ENCODE results near the gene ARHGAP6. TPM values are rescaled to one million over a fixed set of nuclear protein-coding genes. Genes with fewer than 3 reads are reported as not detected.
A peak's percentile ranks its signal among the peaks of the same experiment; 100 is the strongest.

ARHGAP6 gene
- total RNA-seq, 1 experiment from 2014 or later: not detected

DNA sequence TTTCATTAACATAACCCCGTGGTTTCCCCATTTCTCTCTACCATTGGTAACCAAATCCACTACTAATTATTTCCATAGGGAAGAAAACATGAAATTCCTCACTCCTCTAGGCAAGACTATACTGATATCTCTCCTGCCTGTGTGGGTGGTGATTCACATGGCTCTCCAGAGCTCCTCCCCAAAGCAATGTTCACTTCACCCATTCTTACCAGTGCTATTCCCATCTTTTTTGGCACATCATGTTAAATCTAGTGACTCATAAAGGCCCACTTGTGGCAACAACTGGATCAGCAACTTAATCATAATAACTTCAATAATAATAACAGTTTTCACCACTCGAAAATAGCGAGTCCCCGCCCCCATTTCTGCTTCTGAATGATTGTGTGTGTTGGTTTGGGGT lies 560.6 kb downstream of the ARHGAP6 start:
- Histone ChIP-seq H3K27ac (ENCODE audit: low read length) (no peak overlapping the region), H3K4me1 (ENCODE audit: low read length) (peaks cover 3% of the 10 kb centered on the region), H3K4me2 (ENCODE audit: low read depth, low read length, poor library complexity, severe bottlenecking) (no peak overlapping the region), H3K79me2 (ENCODE audit: low read length) (peaks cover 5% of the 10 kb centered on the region; the same call in 1 of the 2 replicates), H4K20me1 (ENCODE audit: insufficient read depth, low read depth, low read length) (no peaks in the 10 kb centered on the region), H3K4me3 (ENCODE audit: low read length) (no peak overlapping the region), H3K9ac (ENCODE audit: low read length) (no peak overlapping the region), H2AFZ (ENCODE audit: low read length) (no peak overlapping the region), H3K9me3 (ENCODE audit: low read length) (peaks cover 6% of the 10 kb centered on the region), H3K36me3 (ENCODE audit: insufficient read depth, low read length) (no peaks in the 10 kb centered on the region), H3K27me3 (ENCODE audit: low read length) (no peaks in the 10 kb centered on the region), H3K9me2 (replicated peaks; ENCODE audit: insufficient read depth, low read length) (no peaks in the 10 kb centered on the region)
- DNase-seq: no peak

DNA sequence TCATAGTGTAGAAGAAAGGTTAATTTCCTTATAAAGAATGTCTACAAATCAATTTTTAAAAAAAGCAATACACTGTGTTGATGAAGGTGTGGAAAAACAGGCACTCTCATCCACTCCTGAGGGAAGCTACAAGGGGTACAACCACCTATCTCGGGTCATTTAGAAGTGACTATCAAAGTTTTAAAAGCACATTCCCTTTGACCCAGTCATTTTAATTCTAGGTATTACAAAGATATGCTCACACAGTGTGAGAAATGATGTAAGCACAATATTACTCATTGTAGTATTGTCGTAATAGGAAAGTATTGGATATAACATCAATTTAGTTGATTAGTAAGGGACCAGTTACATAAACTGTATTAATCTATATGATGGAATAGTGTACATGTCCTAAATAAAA lies 562.0 kb downstream of the ARHGAP6 start:
- Histone ChIP-seq H3K27ac (ENCODE audit: low read length) (no peak overlapping the region), H3K27me3 (ENCODE audit: low read length) (no peaks in the 10 kb centered on the region), H4K20me1 (ENCODE audit: insufficient read depth, low read depth, low read length) (no peaks in the 10 kb centered on the region), H3K36me3 (ENCODE audit: insufficient read depth, low read length) (no peaks in the 10 kb centered on the region), H3K4me2 (ENCODE audit: low read depth, low read length, poor library complexity, severe bottlenecking) (no peak overlapping the region), H3K9me2 (replicated peaks; ENCODE audit: insufficient read depth, low read length) (no peaks in the 10 kb centered on the region), H3K9me3 (ENCODE audit: low read length) (no peaks in the 10 kb centered on the region), H3K79me2 (ENCODE audit: low read length) (no peaks in the 10 kb centered on the region), H3K4me3 (ENCODE audit: low read length) (no peak overlapping the region), H3K9ac (ENCODE audit: low read length) (no peak overlapping the region), H2AFZ (ENCODE audit: low read length) (no peak overlapping the region), H3K4me1 (ENCODE audit: low read length) (no peaks in the 10 kb centered on the region)
- DNase-seq: no peak

DNA sequence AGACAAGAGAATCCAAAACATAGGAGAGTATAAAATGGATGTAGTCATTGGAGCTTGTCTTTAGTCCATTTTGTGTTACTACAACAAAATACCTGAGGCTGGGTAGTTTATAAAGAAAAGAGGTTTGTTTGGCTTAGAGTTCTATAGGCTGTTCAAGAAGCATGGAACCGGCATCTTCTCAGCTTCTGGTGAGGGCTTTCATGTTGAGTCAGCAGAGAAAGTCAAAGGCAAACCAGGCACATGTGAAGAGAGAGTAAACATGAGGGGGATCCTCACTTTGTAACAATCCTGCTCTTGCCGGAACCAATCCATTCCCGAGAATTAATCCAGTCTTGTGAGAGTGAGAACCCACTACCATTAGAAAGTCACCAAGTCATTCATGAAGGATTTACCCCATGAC lies 562.7 kb downstream of the ARHGAP6 start:
- Histone ChIP-seq H3K27ac (ENCODE audit: low read length) (no peak overlapping the region), H3K4me1 (ENCODE audit: low read length) (no peaks in the 10 kb centered on the region), H3K79me2 (ENCODE audit: low read length) (no peaks in the 10 kb centered on the region), H4K20me1 (ENCODE audit: insufficient read depth, low read depth, low read length) (no peaks in the 10 kb centered on the region), H3K9ac (ENCODE audit: low read length) (no peak overlapping the region), H3K4me3 (ENCODE audit: low read length) (no peak overlapping the region), H3K27me3 (ENCODE audit: low read length) (no peaks in the 10 kb centered on the region), H2AFZ (ENCODE audit: low read length) (no peak overlapping the region), H3K4me2 (ENCODE audit: low read depth, low read length, poor library complexity, severe bottlenecking) (no peak overlapping the region), H3K36me3 (ENCODE audit: insufficient read depth, low read length) (no peaks in the 10 kb centered on the region), H3K9me3 (ENCODE audit: low read length) (no peaks in the 10 kb centered on the region), H3K9me2 (replicated peaks; ENCODE audit: insufficient read depth, low read length) (no peaks in the 10 kb centered on the region)
- peak; percentile 11 for DNase-seq

DNA sequence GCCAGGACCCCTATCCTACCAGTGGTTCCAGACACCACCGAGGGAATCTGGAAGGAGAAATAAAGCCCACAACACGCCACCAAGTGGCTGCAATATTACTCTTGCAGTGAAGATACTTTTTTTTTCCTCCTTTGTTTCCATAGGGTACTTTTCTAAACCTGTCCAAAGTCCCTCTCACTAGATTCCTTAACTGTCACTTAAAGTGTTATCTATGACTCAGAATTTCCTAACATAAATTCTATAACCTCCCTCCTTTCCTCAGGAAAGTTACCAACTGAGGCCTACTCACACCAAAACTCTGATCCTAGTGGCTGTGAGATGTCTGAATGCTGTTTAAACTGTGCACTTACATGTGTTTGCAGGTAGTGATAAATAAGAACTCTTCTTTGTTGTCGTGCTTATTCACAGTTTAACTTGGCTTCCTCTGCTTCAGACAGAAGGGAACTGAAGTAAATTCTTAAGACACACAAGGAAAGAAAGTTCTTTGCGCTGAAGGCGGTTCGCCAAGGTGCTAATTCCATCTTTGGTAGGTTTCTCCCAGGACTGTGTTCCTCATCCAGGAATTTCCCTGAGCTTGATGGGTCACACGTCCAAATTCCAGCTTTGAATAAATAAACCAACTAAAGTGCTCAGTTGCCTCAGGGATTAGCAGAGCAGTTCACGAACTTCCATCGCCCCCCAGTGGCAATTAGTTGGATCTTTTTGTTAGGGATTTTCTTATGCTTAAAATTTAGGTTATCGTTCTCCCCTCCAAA lies 565.3 kb downstream of the ARHGAP6 start:
- H3K27ac ChIP-seq (ENCODE audit: low read length): no peak overlapping the region
- H3K27me3 ChIP-seq (ENCODE audit: low read length): no peaks in the 10 kb centered on the region
- no peak overlapping the region for H3K4me2 ChIP-seq (ENCODE audit: low read depth, low read length, poor library complexity, severe bottlenecking)
- no peak overlapping the region for H3K9ac ChIP-seq (ENCODE audit: low read length)
- H2AFZ ChIP-seq (ENCODE audit: low read length): no peak overlapping the region
- no peak overlapping the region for H3K4me3 ChIP-seq (ENCODE audit: low read length)
- H3K9me3 ChIP-seq (ENCODE audit: low read length): no peaks in the 10 kb centered on the region
- H3K36me3 ChIP-seq (ENCODE audit: insufficient read depth, low read length): no peaks in the 10 kb centered on the region
- no peaks in the 10 kb centered on the region for H4K20me1 ChIP-seq (ENCODE audit: insufficient read depth, low read depth, low read length)
- H3K79me2 ChIP-seq (ENCODE audit: low read length): no peaks in the 10 kb centered on the region
- DNase-seq: peak; percentile 70
- no peaks in the 10 kb centered on the region for H3K9me2 ChIP-seq (replicated peaks; ENCODE audit: insufficient read depth, low read length)
- no peaks in the 10 kb centered on the region for H3K4me1 ChIP-seq (ENCODE audit: low read length)

DNA sequence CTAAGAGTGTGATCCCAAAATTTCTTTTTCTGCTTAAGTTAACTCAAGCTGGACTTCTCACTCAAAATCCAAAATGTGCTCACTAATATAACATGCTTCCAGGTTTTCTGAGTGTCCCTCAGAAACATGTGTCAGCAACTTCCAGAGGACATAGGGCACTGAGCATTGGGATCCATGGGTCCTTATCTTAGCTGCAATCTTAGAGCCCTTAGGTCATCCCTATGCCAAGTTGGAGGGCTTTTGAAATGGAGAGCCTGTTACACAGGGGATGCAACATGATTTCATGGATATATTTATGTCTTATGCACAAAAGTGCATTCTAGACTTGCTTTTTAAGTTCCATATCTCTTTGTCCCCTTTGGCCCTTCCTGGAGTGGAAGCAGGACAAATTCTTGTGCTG lies 566.3 kb downstream of the ARHGAP6 start:
- H3K4me1 ChIP-seq (ENCODE audit: low read length): no peaks in the 10 kb centered on the region
- DNase-seq: peak; percentile 14
- H3K27me3 ChIP-seq (ENCODE audit: low read length): no peaks in the 10 kb centered on the region
- H3K27ac ChIP-seq (ENCODE audit: low read length): no peak overlapping the region
- H3K9me2 ChIP-seq (replicated peaks; ENCODE audit: insufficient read depth, low read length): no peaks in the 10 kb centered on the region
- no peaks in the 10 kb centered on the region for H3K36me3 ChIP-seq (ENCODE audit: insufficient read depth, low read length)
- no peaks in the 10 kb centered on the region for H4K20me1 ChIP-seq (ENCODE audit: insufficient read depth, low read depth, low read length)
- no peaks in the 10 kb centered on the region for H3K9me3 ChIP-seq (ENCODE audit: low read length)
- no peak overlapping the region for H3K4me3 ChIP-seq (ENCODE audit: low read length)
- no peaks in the 10 kb centered on the region for H3K79me2 ChIP-seq (ENCODE audit: low read length)
- H2AFZ ChIP-seq (ENCODE audit: low read length): no peak overlapping the region
- H3K9ac ChIP-seq (ENCODE audit: low read length): no peak overlapping the region
- H3K4me2 ChIP-seq (ENCODE audit: low read depth, low read length, poor library complexity, severe bottlenecking): no peak overlapping the region

DNA sequence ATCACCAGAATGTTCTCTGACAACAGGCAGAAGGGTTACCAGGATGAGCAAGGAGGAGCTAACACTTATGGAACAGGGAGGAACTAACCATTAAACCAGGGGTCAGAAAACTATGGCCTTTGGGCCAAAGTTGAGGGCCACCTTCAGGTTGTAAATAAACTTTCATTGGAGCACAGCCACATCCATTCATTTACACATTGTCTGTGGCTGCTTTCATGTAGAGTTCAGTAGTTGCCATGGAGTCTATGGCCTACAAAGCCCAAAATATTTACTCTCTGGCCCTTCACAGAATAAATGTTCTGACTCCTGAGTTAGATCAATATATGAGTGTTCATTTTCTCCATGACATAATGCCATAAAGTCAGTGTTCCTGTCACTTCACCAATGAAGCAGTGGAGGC lies 567.8 kb downstream of the ARHGAP6 start:
- H3K4me2 ChIP-seq (ENCODE audit: low read depth, low read length, poor library complexity, severe bottlenecking): no peak overlapping the region
- H3K36me3 ChIP-seq (ENCODE audit: insufficient read depth, low read length): no peaks in the 10 kb centered on the region
- H3K79me2 ChIP-seq (ENCODE audit: low read length): no peaks in the 10 kb centered on the region
- H2AFZ ChIP-seq (ENCODE audit: low read length): no peak overlapping the region
- H3K9me3 ChIP-seq (ENCODE audit: low read length): no peaks in the 10 kb centered on the region
- DNase-seq: no peak
- no peak overlapping the region for H3K27ac ChIP-seq (ENCODE audit: low read length)
- H3K9me2 ChIP-seq (replicated peaks; ENCODE audit: insufficient read depth, low read length): no peaks in the 10 kb centered on the region
- H3K4me3 ChIP-seq (ENCODE audit: low read length): no peak overlapping the region
- no peaks in the 10 kb centered on the region for H3K27me3 ChIP-seq (ENCODE audit: low read length)
- no peak overlapping the region for H3K9ac ChIP-seq (ENCODE audit: low read length)
- H3K4me1 ChIP-seq (ENCODE audit: low read length): no peaks in the 10 kb centered on the region
- no peaks in the 10 kb centered on the region for H4K20me1 ChIP-seq (ENCODE audit: insufficient read depth, low read depth, low read length)

DNA sequence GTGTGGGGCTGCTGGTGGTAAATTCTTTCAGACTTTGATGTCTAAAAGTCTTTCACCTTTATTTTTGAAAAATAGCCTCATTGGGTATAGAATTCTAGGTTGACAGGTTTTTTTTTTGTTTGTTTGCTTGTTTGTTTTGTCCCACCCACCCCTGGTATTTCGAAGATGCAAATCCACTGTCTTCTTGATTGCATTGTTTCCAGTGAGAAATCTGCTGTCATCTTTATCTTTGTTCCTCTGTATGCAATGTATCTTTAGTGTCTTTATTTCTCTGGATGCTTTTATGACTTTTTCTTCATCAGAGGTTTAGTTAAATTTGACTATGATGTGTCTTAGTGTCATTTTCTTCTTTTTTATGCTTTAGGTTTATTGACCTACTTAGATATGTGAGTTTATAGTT lies 575.9 kb downstream of the ARHGAP6 start:
- no peak overlapping the region for H3K9ac ChIP-seq (ENCODE audit: low read length)
- H3K27me3 ChIP-seq (ENCODE audit: low read length): no peaks in the 10 kb centered on the region; the same call in 1 of the 2 replicates
- no peaks in the 10 kb centered on the region for H3K79me2 ChIP-seq (ENCODE audit: low read length)
- no peaks in the 10 kb centered on the region for H3K9me2 ChIP-seq (replicated peaks; ENCODE audit: insufficient read depth, low read length)
- no peak overlapping the region for H3K4me3 ChIP-seq (ENCODE audit: low read length)
- no peaks in the 10 kb centered on the region for H4K20me1 ChIP-seq (ENCODE audit: insufficient read depth, low read depth, low read length)
- H3K4me1 ChIP-seq (ENCODE audit: low read length): no peaks in the 10 kb centered on the region
- H3K4me2 ChIP-seq (ENCODE audit: low read depth, low read length, poor library complexity, severe bottlenecking): no peak overlapping the region
- DNase-seq: no peak
- H2AFZ ChIP-seq (ENCODE audit: low read length): no peak overlapping the region
- H3K9me3 ChIP-seq (ENCODE audit: low read length): peaks cover 3% of the 10 kb centered on the region
- H3K27ac ChIP-seq (ENCODE audit: low read length): no peak overlapping the region
- H3K36me3 ChIP-seq (ENCODE audit: insufficient read depth, low read length): no peaks in the 10 kb centered on the region; the same call in 1 of the 2 replicates

All from Karpas-422 (cell line).